IPS DF 4.7 (cell line): ENCODE results near the gene GDAP1L1.

ENCODE experiments used
- DNase-seq: peaks from one replicate; pipeline ENCODE4 v3.0.0-alpha.2; 2013; ENCODE audit warnings: low spot score; ENCODE audit errors: extremely low read depth

The GDAP1L1 gene

DNA sequence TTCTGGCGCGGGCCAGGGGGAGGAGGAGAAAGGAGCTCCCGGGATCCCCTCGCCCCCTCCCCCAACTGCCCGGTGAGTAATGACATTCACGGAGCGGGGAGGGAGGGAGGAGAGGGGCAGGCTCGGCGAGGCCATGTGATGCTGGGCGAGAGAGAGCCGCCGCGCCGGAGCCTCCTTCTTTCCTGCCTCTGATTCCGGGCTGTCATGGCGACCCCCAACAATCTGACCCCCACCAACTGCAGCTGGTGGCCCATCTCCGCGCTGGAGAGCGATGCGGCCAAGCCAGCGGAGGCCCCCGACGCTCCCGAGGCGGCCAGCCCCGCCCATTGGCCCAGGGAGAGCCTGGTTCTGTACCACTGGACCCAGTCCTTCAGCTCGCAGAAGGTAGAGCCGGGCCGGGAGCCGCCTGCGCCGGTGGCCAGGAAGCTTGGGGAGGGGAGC lies at the start of gene GDAP1L1:
Gene GDAP1L1, plus strand, starts transcription at position 178 of the 441 bp plus-strand sequence. Its CDS starts 27 bp downstream, at position 205.
- DNase-seq = no peak

DNA sequence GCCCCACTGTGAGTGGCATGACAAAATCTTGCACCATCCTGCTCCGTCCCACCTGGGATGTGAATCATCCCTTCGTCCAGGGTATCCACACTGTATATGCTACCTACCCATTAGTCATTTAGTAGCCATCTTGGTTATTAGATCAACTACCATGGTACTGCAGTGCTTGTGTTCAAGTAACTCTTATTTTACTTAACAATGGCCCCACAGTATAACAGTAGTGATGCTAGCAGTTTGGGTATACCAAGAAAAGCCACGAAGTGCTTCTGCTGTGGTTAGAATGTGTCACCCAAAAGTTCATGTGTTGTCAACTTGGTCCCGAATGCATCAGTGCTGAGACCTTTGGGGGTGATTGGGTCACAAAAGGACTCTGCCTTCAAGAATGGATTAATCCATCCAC lies 48.2 kb upstream of the GDAP1L1 start:
- no peak for DNase-seq

- no peak for DNase-seq
Observed at GRCh38 chr20:44199877-44200276, 47.2 kb upstream of the GDAP1L1 start.

DNA sequence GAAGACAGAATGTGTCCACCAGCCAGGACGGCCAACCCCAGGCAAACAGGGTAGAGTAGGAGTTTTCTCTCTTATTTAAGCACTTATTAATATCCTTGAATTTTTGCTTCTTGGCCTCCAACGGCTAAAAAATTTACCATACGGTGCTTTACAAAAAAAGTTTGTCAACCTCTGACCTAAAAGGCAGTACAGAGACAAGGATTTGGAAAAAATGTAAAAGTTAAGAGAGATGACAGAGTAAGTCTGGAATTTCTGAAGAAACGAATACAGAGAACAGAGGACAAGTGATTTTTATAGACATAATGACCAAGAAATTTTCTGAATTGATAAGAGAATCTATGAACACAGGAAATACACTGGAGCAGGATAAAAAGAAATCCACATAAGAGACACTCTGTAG lies 46.7 kb upstream of the GDAP1L1 start:
- DNase-seq = no peak

GRCh38 chr20:44200983-44201382 lies 46.1 kb upstream of the GDAP1L1 start:
- DNase-seq = no peak

GRCh38 chr20:44203161-44203560 lies 43.9 kb upstream of the GDAP1L1 start:
- no peak for DNase-seq

DNA sequence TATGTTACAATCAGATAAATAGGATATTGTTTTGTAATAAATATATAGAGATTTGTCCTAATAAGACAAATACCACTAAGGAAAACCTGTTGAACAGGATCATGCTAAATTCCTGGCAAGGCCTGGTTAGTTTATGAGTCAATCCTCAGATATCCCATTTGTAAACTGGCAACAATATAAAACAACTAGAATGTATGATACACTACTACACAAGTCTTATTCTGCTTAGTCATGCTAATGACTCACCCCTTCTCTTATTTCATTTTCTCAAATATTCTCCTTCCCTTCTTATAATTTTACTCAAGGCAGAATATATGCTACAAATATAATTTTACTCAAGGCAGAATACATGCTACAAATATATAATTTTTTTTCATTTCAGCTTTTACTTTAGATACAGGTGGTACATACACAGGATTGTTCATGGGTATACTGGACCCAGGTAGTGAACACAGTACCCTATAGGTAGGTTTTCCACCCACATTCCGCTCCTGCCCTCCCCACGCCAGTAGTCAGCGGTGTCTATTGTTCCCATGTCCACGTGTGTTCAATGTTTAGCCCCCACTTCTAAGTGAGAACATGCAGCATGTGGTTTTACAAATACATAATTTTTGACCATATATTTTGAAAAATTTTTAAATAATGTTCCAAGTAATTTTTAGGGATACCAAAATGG lies 42.8 kb upstream of the GDAP1L1 start:
- no peak for DNase-seq

DNA sequence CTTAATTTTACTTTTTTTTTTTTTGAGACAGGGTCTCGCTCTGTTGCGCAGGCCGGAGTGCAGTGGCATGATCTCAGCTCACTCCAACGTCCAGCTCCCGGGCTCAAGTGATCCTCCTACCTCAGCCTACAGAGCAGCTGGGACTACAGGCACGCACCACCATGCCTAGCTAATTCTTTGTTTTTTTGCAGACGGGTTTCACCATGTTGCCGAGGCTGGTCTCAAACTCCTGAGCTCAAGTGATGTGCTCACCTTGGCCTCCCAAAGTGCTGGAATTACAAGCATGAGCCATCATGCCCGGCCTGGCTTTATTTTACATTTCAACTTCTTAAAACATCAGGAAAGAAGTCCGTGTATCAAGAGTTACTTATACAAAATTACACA lies 42.3 kb upstream of the GDAP1L1 start:
- DNase-seq = no peak

DNA sequence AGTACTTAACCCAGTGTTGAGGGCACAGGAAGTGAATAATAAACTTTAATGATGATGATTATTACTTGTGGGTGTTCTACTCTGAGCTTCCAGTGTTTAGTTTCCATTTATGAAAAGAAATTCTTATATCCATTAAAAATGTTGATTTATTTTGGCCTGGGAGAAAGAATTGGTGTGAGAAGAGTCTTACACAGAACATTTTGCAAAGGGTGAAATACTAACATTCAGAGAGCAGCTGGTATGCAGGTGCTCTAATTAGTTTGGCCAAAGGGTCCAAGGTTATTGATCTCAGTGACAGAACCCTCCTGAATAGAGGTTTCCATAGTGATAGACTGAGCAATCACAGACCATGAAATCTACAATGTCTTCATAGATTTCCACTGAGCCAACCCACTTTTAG lies 41.0 kb upstream of the GDAP1L1 start:
- DNase-seq = no peak

DNA sequence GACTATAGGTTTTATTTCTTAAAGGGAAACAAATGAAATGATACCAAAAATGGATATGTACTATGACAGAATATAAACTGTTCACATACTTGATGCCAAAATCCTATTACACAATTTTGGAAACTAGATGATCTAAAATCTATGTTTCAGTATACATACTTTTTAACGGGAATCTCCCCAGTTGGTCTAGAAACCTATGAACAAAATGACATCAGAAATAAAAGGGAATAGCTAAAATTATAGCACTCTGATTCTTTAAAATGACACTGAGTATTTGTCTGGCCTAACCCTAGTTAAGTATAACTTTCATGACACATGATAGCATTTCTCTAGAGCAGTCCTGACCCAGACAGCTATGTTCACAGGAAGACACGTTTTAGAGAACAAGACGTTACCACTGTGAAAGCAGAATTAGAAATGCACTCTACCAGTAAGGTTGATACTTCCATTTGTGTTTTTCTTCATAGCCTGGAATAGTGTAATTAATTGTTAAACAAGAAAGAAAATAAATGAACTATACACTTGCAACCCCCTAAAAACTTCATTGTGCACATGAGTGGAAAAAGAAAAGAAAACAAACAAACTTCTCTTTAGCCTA lies 39.9 kb upstream of the GDAP1L1 start:
- DNase-seq = no peak

- DNase-seq = no peak
Observed at GRCh38 chr20:44208165-44208564, 38.9 kb upstream of the GDAP1L1 start.

DNA sequence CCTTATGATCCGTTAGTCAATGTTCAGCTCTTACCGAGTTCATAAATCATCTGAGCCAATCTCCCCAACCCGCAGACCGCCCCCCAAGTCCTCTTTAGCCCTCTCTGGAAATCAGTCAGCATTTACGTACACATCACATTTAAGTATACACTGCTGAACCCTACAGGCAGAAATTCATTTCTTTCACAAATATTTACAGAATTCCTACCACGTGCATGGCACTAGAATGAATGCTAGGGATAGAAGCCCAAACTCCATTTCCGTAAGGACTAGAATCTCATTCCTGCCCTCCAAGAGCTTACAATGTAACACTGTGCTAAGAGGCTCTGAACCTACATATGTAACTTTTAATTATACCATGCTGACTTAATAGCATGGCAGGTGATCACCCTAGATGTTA lies 38.3 kb upstream of the GDAP1L1 start:
- DNase-seq = no peak

- DNase-seq = no peak
Observed at GRCh38 chr20:44209686-44210405, 37.3 kb upstream of the GDAP1L1 start.

DNA sequence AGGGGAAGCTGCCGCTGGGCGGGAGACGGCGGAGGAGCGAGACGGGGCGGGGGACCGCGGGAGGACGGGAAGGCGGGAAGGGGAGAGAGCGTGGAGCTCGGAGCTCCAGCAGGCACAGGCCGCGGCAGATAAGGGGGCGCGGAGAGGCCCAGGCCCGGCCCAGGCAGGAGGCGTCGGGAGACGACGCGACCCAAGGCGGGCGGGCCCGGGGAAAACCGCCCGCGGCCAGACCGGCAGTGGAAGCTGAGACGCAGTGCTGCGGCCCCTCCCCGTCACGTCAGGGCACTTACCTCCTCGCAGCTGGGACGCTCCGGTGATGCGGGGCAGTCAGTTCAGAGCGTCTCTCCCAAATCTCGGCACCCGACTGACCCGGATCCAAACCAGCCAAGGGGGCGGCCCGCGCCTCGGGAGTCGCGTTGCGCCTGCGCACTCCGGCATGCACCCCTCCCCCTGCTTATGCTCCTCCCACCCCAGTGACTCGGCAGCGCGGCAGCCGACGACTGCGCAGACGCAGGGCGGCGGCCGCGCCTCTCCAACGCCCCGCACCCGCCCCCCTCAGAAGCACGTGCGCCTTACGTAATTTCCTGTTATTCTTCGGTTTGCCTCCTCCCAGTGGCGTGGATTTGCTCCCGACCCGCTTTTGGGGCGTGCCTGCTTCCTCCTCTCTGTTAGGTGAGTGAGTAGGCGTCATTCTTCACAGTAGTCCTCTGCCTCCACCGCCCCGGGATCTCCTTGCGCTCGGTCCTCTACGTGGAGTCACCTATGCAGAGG lies 36.5 kb upstream of the GDAP1L1 start, which contains the start of gene OSER1:
Gene OSER1, minus strand, starts transcription at position 366 of the 771 bp plus-strand sequence. CDS start 3,814 bp downstream, outside the sequence.
- DNase-seq = peak; percentile 74

- DNase-seq = no peak
Observed at GRCh38 chr20:44211177-44212039, 35.7 kb upstream of the GDAP1L1 start.

GRCh38 chr20:44212792-44213191 lies 34.3 kb upstream of the GDAP1L1 start:
- no peak for DNase-seq

- no peak for DNase-seq
Observed at GRCh38 chr20:44215125-44215524, 32.0 kb upstream of the GDAP1L1 start.

DNA sequence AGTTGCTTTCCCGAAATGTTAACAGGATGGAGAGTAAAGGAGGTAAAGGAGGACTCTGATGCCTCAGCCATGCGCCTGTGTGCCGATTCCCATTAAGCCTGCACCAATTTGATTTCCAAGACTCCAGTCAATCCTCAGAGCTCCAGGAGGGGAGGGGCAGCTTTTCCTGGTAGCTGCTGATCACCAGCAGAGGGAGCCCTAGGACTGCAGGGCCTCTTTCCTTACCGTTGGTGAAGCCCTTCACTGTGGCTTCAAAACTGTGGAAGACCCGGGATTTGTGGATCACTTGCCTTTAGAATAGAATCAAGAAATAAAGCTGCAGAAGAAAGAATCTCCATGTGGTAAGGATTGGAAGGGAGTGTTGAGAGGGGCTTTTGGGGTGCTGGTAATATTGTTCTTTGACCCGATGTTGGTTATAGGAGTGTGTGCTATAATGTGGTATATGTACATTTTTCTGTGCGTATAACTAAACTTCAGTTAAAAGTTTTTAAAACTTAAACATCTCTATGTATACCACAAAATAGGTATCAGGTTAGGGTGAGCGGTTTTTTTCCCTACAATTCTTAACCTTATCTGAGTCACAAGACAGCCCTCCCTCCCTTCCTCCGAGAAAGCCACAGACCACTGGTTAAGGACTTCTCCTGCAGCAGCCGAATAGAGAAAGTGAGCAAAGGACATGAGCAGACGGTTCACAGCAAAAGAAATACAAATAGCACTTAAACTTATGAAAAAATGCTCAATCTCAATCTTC lies 29.6 kb upstream of the GDAP1L1 start:
- DNase-seq = peak; percentile 53

DNA sequence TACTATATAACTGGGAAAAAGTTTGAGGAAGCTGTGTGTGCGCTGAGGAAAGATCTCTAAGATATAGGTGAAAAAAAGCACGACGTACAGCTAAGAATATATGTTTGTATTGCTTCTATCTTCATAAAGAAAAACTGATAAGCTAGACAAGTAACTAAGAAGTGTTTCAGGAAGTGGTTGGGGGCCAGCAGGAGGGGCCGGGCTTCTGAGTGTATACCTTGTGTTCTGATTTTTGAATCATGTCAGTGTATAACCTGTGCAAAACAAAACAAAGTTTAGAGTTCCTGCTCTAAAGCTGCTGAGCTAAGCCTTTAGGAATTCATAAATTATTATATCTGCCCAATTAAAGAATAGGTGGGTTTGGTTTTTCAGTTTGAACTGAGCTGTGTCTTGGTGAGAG lies 28.7 kb upstream of the GDAP1L1 start:
- DNase-seq = no peak

DNA sequence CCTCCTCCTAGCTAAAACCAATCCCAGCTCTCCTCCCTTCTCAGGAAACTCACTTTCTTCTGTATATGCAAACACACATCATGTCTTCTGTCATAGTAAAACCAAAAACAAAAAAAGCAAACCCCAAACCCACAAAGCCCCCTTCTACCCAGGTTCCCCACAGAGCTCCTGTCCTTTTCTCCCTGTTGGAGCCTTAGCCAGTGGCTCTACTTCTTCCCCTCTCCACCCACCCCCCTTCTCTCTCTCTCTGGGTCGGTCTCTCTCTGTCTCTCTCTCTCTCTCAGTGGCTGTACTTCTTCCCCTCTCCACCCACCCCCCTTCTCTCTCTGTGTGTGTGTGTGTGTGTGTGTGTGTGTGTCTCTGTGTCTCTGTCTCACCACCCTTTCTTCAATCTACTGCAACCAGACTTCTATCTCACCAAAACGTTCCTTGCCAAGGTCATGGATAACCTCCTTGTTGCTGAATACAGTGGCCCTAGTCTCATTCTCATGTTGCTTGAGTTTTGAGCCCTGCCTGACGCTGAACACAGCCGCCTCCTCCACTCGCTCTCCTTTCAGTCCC lies 27.9 kb upstream of the GDAP1L1 start:
- no peak for DNase-seq
